ENCODE measurements around the gene CCSER1.

The CCSER1 gene

GRCh38 chr4:90990284-90990683 is 863.1 kb downstream of the CCSER1 start:
- no peak for DNase-seq

- no peak for DNase-seq
These were observed 865.0 kb downstream of the CCSER1 start for GRCh38 chr4:90992213-90992612.

- no peak for DNase-seq
These were observed 867.8 kb downstream of the CCSER1 start for GRCh38 chr4:90994851-90995574.

- DNase-seq, result no peak
These were observed 868.8 kb downstream of the CCSER1 start for GRCh38 chr4:90995996-90996395.

GRCh38 chr4:90996813-90997212 is 869.6 kb downstream of the CCSER1 start:
- DNase-seq, result no peak

- no peak for DNase-seq
These were observed 888.7 kb downstream of the CCSER1 start for GRCh38 chr4:91015861-91016260.

GRCh38 chr4:91019513-91019912 is 892.3 kb downstream of the CCSER1 start:
- DNase-seq, result no peak

GRCh38 chr4:91025241-91026148 is 898.3 kb downstream of the CCSER1 start:
- DNase-seq, result no peak

GRCh38 chr4:91028228-91028627 is 901.0 kb downstream of the CCSER1 start:
- DNase-seq, result no peak

- DNase-seq, result no peak
These were observed 904.6 kb downstream of the CCSER1 start for GRCh38 chr4:91031761-91032160.

GRCh38 chr4:91032725-91033445 is 905.7 kb downstream of the CCSER1 start:
- no peak for DNase-seq

GRCh38 chr4:91035276-91035675 is 908.1 kb downstream of the CCSER1 start:
- DNase-seq, result no peak

- DNase-seq, result no peak
These were observed 910.8 kb downstream of the CCSER1 start for GRCh38 chr4:91037951-91038350.

GRCh38 chr4:91057871-91058270 is 930.7 kb downstream of the CCSER1 start:
- DNase-seq, result no peak

GRCh38 chr4:91058345-91058744 is 931.2 kb downstream of the CCSER1 start:
- no peak for DNase-seq

- DNase-seq, result no peak
These were observed 937.1 kb downstream of the CCSER1 start for GRCh38 chr4:91064157-91064853.

- DNase-seq, result no peak
These were observed 937.9 kb downstream of the CCSER1 start for GRCh38 chr4:91065117-91065516.

GRCh38 chr4:91070736-91071135 is 943.5 kb downstream of the CCSER1 start:
- no peak for DNase-seq

GRCh38 chr4:91076147-91076546 is 949.0 kb downstream of the CCSER1 start:
- DNase-seq, result no peak

GRCh38 chr4:91085961-91086360 is 958.8 kb downstream of the CCSER1 start:
- no peak for DNase-seq

GRCh38 chr4:91087743-91088142 is 960.5 kb downstream of the CCSER1 start:
- no peak for DNase-seq

GRCh38 chr4:91089178-91089577 is 962.0 kb downstream of the CCSER1 start:
- no peak for DNase-seq
